ENCODE measurements around the gene CSNK1G3. TPM values are rescaled to one million over a fixed set of nuclear protein-coding genes. Genes with fewer than 3 reads are reported as not detected.

CSNK1G3 gene
- total RNA-seq, 1 donor from 2014 or later, result 42.0 TPM

- no peaks in the 10 kb centered on the region for H3K9me3 ChIP-seq
- H3K27me3 ChIP-seq, result no peaks in the 10 kb centered on the region
- no peak for TF ChIP-seq CTCF (IDR thresholded peaks at IDR 0.05)
- H3K36me3 ChIP-seq, result no peaks in the 10 kb centered on the region
- no peak overlapping the region for H3K4me3 ChIP-seq
- ATAC-seq (no peak), DNase-seq (no peak)
- intact Hi-C loops (cut with DNase I), result no loop called here
- H3K27ac ChIP-seq, result no peak overlapping the region
- no peaks in the 10 kb centered on the region for H3K4me1 ChIP-seq
These were observed 133.1 kb downstream of the CSNK1G3 start for GRCh38 chr5:123645024-123645603.

GRCh38 chr5:123647066-123647465 lies 135.1 kb downstream of the CSNK1G3 start:
- peak; percentile 60 for ATAC-seq
- no peaks in the 10 kb centered on the region for H3K4me1 ChIP-seq
- no peak overlapping the region for H3K27ac ChIP-seq
- H3K27me3 ChIP-seq, result no peaks in the 10 kb centered on the region
- intact Hi-C loops (cut with DNase I), result no loop called here
- TF ChIP-seq CTCF (IDR thresholded peaks at IDR 0.05), result no peak
- DNase-seq, result no peak
- no peaks in the 10 kb centered on the region for H3K9me3 ChIP-seq
- no peaks in the 10 kb centered on the region for H3K36me3 ChIP-seq
- no peak overlapping the region for H3K4me3 ChIP-seq

GRCh38 chr5:123651234-123651633 lies 139.3 kb downstream of the CSNK1G3 start:
- no peak for TF ChIP-seq CTCF (IDR thresholded peaks at IDR 0.05)
- ATAC-seq (no peak), DNase-seq (no peak)
- intact Hi-C loops (cut with DNase I), result no loop called here
- no peaks in the 10 kb centered on the region for H3K4me1 ChIP-seq
- no peak overlapping the region for H3K4me3 ChIP-seq
- H3K27me3 ChIP-seq, result no peaks in the 10 kb centered on the region
- no peaks in the 10 kb centered on the region for H3K36me3 ChIP-seq
- H3K27ac ChIP-seq, result no peak overlapping the region
- H3K9me3 ChIP-seq, result no peaks in the 10 kb centered on the region

GRCh38 chr5:123659011-123659410 lies 147.0 kb downstream of the CSNK1G3 start:
- Histone ChIP-seq H3K27ac (no peak overlapping the region), H3K9me3 (no peaks in the 10 kb centered on the region), H3K36me3 (no peaks in the 10 kb centered on the region), H3K4me3 (no peak overlapping the region), H3K4me1 (no peaks in the 10 kb centered on the region), H3K27me3 (no peaks in the 10 kb centered on the region)
- no peak for DNase-seq
- intact Hi-C loops (cut with DNase I), result no loop called here
- ATAC-seq, result no peak
- TF ChIP-seq CTCF (IDR thresholded peaks at IDR 0.05), result no peak

GRCh38 chr5:123659495-123659894 lies 147.5 kb downstream of the CSNK1G3 start:
- H3K36me3 ChIP-seq, result no peaks in the 10 kb centered on the region
- H3K4me1 ChIP-seq, result no peaks in the 10 kb centered on the region
- no peaks in the 10 kb centered on the region for H3K27me3 ChIP-seq
- no peak overlapping the region for H3K4me3 ChIP-seq
- H3K9me3 ChIP-seq, result no peaks in the 10 kb centered on the region
- no peak for TF ChIP-seq CTCF (IDR thresholded peaks at IDR 0.05)
- DNase-seq, result no peak
- no peak for ATAC-seq
- intact Hi-C loops (cut with DNase I), result no loop called here
- no peak overlapping the region for H3K27ac ChIP-seq

- intact Hi-C loops (cut with DNase I), result no loop called here
- TF ChIP-seq CTCF (IDR thresholded peaks at IDR 0.05), result no peak
- no peak overlapping the region for H3K27ac ChIP-seq
These were observed 153.0 kb downstream of the CSNK1G3 start for GRCh38 chr5:123664961-123665360.

More at GRCh38 chr5:123664961-123665360, 153.0 kb downstream of the CSNK1G3 start:
- ATAC-seq (no peak), DNase-seq (no peak)
- no peaks in the 10 kb centered on the region for H3K4me1 ChIP-seq
- H3K27me3 ChIP-seq, result no peaks in the 10 kb centered on the region
- no peak overlapping the region for H3K4me3 ChIP-seq
- no peaks in the 10 kb centered on the region for H3K36me3 ChIP-seq
- H3K9me3 ChIP-seq, result peaks cover 8% of the 10 kb centered on the region

All from upper lobe of right lung (tissue), 1 donor.